ENCODE results near the gene ASNSD1.

DNA sequence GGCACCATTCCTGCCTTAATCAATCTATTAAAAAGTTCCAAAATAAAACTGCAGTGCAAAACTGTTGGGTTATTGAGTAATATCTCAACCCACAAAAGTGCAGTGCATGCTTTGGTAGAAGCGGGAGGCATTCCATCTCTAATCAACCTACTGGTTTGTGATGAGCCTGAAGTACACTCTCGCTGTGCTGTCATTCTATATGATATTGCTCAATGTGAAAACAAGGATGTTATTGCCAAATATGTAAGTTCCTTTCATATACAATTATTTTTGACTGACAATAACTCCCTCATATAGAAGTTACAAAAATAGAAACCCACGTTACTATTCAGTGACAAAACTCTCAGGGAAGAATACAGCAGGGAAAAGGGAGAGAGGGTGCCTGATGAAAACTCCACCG lies 58.3 kb downstream of the ASNSD1 start:
- TF ChIP-seq EZH2phosphoT487 (IDR thresholded peaks at IDR 0.05; ENCODE audit: low read depth) = no peak
- TF ChIP-seq, protein P1, sequence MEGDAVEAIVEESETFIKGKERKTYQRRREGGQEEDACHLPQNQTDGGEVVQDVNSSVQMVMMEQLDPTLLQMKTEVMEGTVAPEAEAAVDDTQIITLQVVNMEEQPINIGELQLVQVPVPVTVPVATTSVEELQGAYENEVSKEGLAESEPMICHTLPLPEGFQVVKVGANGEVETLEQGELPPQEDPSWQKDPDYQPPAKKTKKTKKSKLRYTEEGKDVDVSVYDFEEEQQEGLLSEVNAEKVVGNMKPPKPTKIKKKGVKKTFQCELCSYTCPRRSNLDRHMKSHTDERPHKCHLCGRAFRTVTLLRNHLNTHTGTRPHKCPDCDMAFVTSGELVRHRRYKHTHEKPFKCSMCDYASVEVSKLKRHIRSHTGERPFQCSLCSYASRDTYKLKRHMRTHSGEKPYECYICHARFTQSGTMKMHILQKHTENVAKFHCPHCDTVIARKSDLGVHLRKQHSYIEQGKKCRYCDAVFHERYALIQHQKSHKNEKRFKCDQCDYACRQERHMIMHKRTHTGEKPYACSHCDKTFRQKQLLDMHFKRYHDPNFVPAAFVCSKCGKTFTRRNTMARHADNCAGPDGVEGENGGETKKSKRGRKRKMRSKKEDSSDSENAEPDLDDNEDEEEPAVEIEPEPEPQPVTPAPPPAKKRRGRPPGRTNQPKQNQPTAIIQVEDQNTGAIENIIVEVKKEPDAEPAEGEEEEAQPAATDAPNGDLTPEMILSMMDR (IDR thresholded peaks at IDR 0.05; ENCODE audit: low read depth, low read length) = no peak
